ENCODE data around the gene DHRS12. TPM values are rescaled to one million over a fixed set of nuclear protein-coding genes. Genes with fewer than 3 reads are reported as not detected.

Gene DHRS12
- total RNA-seq, 1 experiment from 2014 or later: 10.9 TPM

GRCh38 chr13:51823863-51824262, 19.9 kb upstream of the DHRS12 start:
- Histone ChIP-seq H3K4me3 (ENCODE audit: low read length) (no peak overlapping the region), H4K20me1 (ENCODE audit: insufficient read depth, low read depth, low read length) (no peaks in the 10 kb centered on the region), H3K9me2 (replicated peaks; ENCODE audit: insufficient read depth, low read length) (no peaks in the 10 kb centered on the region), H3K27me3 (ENCODE audit: low read length) (no peaks in the 10 kb centered on the region), H3K4me2 (ENCODE audit: low read depth, low read length, poor library complexity, severe bottlenecking) (peak overlapping the region; percentile 76), H2AFZ (ENCODE audit: low read length) (no peak overlapping the region), H3K79me2 (ENCODE audit: low read length) (no peaks in the 10 kb centered on the region), H3K9ac (ENCODE audit: low read length) (no peak overlapping the region), H3K36me3 (ENCODE audit: insufficient read depth, low read length) (no peaks in the 10 kb centered on the region), H3K9me3 (ENCODE audit: low read length) (no peaks in the 10 kb centered on the region), H3K27ac (ENCODE audit: low read length) (peak overlapping the region; percentile 99), H3K4me1 (ENCODE audit: low read length) (peaks cover 100% of the 10 kb centered on the region)
- no peak for DNase-seq

GRCh38 chr13:51823359-51823758, 19.4 kb upstream of the DHRS12 start:
- DNase-seq: no peak
- Histone ChIP-seq H3K36me3 (ENCODE audit: insufficient read depth, low read length) (no peaks in the 10 kb centered on the region), H3K4me1 (ENCODE audit: low read length) (peaks cover 99% of the 10 kb centered on the region), H2AFZ (ENCODE audit: low read length) (no peak overlapping the region), H3K27me3 (ENCODE audit: low read length) (no peaks in the 10 kb centered on the region), H3K79me2 (ENCODE audit: low read length) (no peaks in the 10 kb centered on the region), H3K4me2 (ENCODE audit: low read depth, low read length, poor library complexity, severe bottlenecking) (peak overlapping the region; percentile 76), H3K9me3 (ENCODE audit: low read length) (no peaks in the 10 kb centered on the region), H3K9ac (ENCODE audit: low read length) (peak overlapping the region; percentile 74; the same call in 1 of the 2 replicates), H3K27ac (ENCODE audit: low read length) (peak overlapping the region; percentile 99), H3K4me3 (ENCODE audit: low read length) (no peak overlapping the region), H3K9me2 (replicated peaks; ENCODE audit: insufficient read depth, low read length) (no peaks in the 10 kb centered on the region), H4K20me1 (ENCODE audit: insufficient read depth, low read depth, low read length) (no peaks in the 10 kb centered on the region)

- Histone ChIP-seq H3K9me2 (replicated peaks; ENCODE audit: insufficient read depth, low read length) (no peaks in the 10 kb centered on the region), H3K9me3 (ENCODE audit: low read length) (no peaks in the 10 kb centered on the region), H3K4me3 (ENCODE audit: low read length) (peak overlapping the region; percentile 52), H2AFZ (ENCODE audit: low read length) (no peak overlapping the region), H3K27ac (ENCODE audit: low read length) (peak overlapping the region; percentile 99), H4K20me1 (ENCODE audit: insufficient read depth, low read depth, low read length) (no peaks in the 10 kb centered on the region), H3K9ac (ENCODE audit: low read length) (peak overlapping the region; percentile 74), H3K79me2 (ENCODE audit: low read length) (no peaks in the 10 kb centered on the region), H3K27me3 (ENCODE audit: low read length) (no peaks in the 10 kb centered on the region), H3K36me3 (ENCODE audit: insufficient read depth, low read length) (no peaks in the 10 kb centered on the region), H3K4me2 (ENCODE audit: low read depth, low read length, poor library complexity, severe bottlenecking) (peak overlapping the region; percentile 76), H3K4me1 (ENCODE audit: low read length) (peaks cover 91% of the 10 kb centered on the region)
- peak; percentile 66 for DNase-seq
Observed at GRCh38 chr13:51822106-51822815, 18.3 kb upstream of the DHRS12 start.

- H3K4me1 ChIP-seq (ENCODE audit: low read length): peaks cover 85% of the 10 kb centered on the region
- H2AFZ ChIP-seq (ENCODE audit: low read length): no peak overlapping the region
- peak overlapping the region; percentile 99 for H3K27ac ChIP-seq (ENCODE audit: low read length)
- no peaks in the 10 kb centered on the region for H3K9me2 ChIP-seq (replicated peaks; ENCODE audit: insufficient read depth, low read length)
- peak overlapping the region; percentile 76 for H3K4me2 ChIP-seq (ENCODE audit: low read depth, low read length, poor library complexity, severe bottlenecking)
- no peaks in the 10 kb centered on the region for H4K20me1 ChIP-seq (ENCODE audit: insufficient read depth, low read depth, low read length)
- H3K36me3 ChIP-seq (ENCODE audit: insufficient read depth, low read length): no peaks in the 10 kb centered on the region
- peak overlapping the region; percentile 52 for H3K4me3 ChIP-seq (ENCODE audit: low read length)
- no peaks in the 10 kb centered on the region for H3K79me2 ChIP-seq (ENCODE audit: low read length)
- H3K27me3 ChIP-seq (ENCODE audit: low read length): no peaks in the 10 kb centered on the region
- no peaks in the 10 kb centered on the region for H3K9me3 ChIP-seq (ENCODE audit: low read length)
- peak overlapping the region; percentile 74 for H3K9ac ChIP-seq (ENCODE audit: low read length)
- DNase-seq: peak; percentile 90
Observed at GRCh38 chr13:51821606-51822005, 17.6 kb upstream of the DHRS12 start.

- H3K27me3 ChIP-seq (ENCODE audit: low read length): no peaks in the 10 kb centered on the region
- H3K27ac ChIP-seq (ENCODE audit: low read length): peak overlapping the region; percentile 99
- H3K4me2 ChIP-seq (ENCODE audit: low read depth, low read length, poor library complexity, severe bottlenecking): peak overlapping the region; percentile 76
- no peaks in the 10 kb centered on the region for H4K20me1 ChIP-seq (ENCODE audit: insufficient read depth, low read depth, low read length)
- peak; percentile 60 for DNase-seq
- H3K79me2 ChIP-seq (ENCODE audit: low read length): no peaks in the 10 kb centered on the region
- H3K9ac ChIP-seq (ENCODE audit: low read length): peak overlapping the region; percentile 74
- H3K9me2 ChIP-seq (replicated peaks; ENCODE audit: insufficient read depth, low read length): no peaks in the 10 kb centered on the region
- no peaks in the 10 kb centered on the region for H3K36me3 ChIP-seq (ENCODE audit: insufficient read depth, low read length)
- H3K4me3 ChIP-seq (ENCODE audit: low read length): peak overlapping the region; percentile 5
- H3K9me3 ChIP-seq (ENCODE audit: low read length): no peaks in the 10 kb centered on the region
- H2AFZ ChIP-seq (ENCODE audit: low read length): no peak overlapping the region; the same call in 1 of the 2 replicates
- H3K4me1 ChIP-seq (ENCODE audit: low read length): peaks cover 85% of the 10 kb centered on the region
Observed at GRCh38 chr13:51820016-51820597, 16.1 kb upstream of the DHRS12 start.

GRCh38 chr13:51819544-51819943, 15.6 kb upstream of the DHRS12 start:
- H3K4me1 ChIP-seq (ENCODE audit: low read length): peaks cover 85% of the 10 kb centered on the region
- no peaks in the 10 kb centered on the region for H3K27me3 ChIP-seq (ENCODE audit: low read length)
- 0 out of 2 replicates have a peak overlapping the region, but pooled peaks have one; percentile 5 for H3K4me3 ChIP-seq (ENCODE audit: low read length)
- H3K27ac ChIP-seq (ENCODE audit: low read length): peak overlapping the region; percentile 99
- no peaks in the 10 kb centered on the region for H3K9me3 ChIP-seq (ENCODE audit: low read length)
- H2AFZ ChIP-seq (ENCODE audit: low read length): no peak overlapping the region
- no peaks in the 10 kb centered on the region for H4K20me1 ChIP-seq (ENCODE audit: insufficient read depth, low read depth, low read length)
- peak overlapping the region; percentile 76 for H3K4me2 ChIP-seq (ENCODE audit: low read depth, low read length, poor library complexity, severe bottlenecking)
- H3K79me2 ChIP-seq (ENCODE audit: low read length): no peaks in the 10 kb centered on the region
- H3K9ac ChIP-seq (ENCODE audit: low read length): peak overlapping the region; percentile 74
- no peak for DNase-seq
- H3K9me2 ChIP-seq (replicated peaks; ENCODE audit: insufficient read depth, low read length): no peaks in the 10 kb centered on the region
- H3K36me3 ChIP-seq (ENCODE audit: insufficient read depth, low read length): no peaks in the 10 kb centered on the region

GRCh38 chr13:51818781-51819511, 15.0 kb upstream of the DHRS12 start:
- no peak overlapping the region for H3K27ac ChIP-seq (ENCODE audit: low read length)
- H4K20me1 ChIP-seq (ENCODE audit: insufficient read depth, low read depth, low read length): no peaks in the 10 kb centered on the region
- H3K27me3 ChIP-seq (ENCODE audit: low read length): no peaks in the 10 kb centered on the region
- peaks cover 85% of the 10 kb centered on the region for H3K4me1 ChIP-seq (ENCODE audit: low read length)
- no peak for DNase-seq
- H2AFZ ChIP-seq (ENCODE audit: low read length): no peak overlapping the region
- no peaks in the 10 kb centered on the region for H3K9me3 ChIP-seq (ENCODE audit: low read length)
- H3K36me3 ChIP-seq (ENCODE audit: insufficient read depth, low read length): no peaks in the 10 kb centered on the region
- H3K4me2 ChIP-seq (ENCODE audit: low read depth, low read length, poor library complexity, severe bottlenecking): no peak overlapping the region
- H3K79me2 ChIP-seq (ENCODE audit: low read length): no peaks in the 10 kb centered on the region
- no peak overlapping the region for H3K4me3 ChIP-seq (ENCODE audit: low read length)
- no peak overlapping the region for H3K9ac ChIP-seq (ENCODE audit: low read length)
- H3K9me2 ChIP-seq (replicated peaks; ENCODE audit: insufficient read depth, low read length): no peaks in the 10 kb centered on the region

GRCh38 chr13:51818276-51818675, 14.3 kb upstream of the DHRS12 start:
- no peak overlapping the region for H3K27ac ChIP-seq (ENCODE audit: low read length)

More at GRCh38 chr13:51818276-51818675, 14.3 kb upstream of the DHRS12 start:
- no peaks in the 10 kb centered on the region for H3K36me3 ChIP-seq (ENCODE audit: insufficient read depth, low read length)
- peaks cover 85% of the 10 kb centered on the region for H3K4me1 ChIP-seq (ENCODE audit: low read length)
- no peaks in the 10 kb centered on the region for H3K9me3 ChIP-seq (ENCODE audit: low read length)
- no peak overlapping the region for H3K4me3 ChIP-seq (ENCODE audit: low read length)
- H3K27me3 ChIP-seq (ENCODE audit: low read length): no peaks in the 10 kb centered on the region
- no peak overlapping the region for H2AFZ ChIP-seq (ENCODE audit: low read length)
- H3K9ac ChIP-seq (ENCODE audit: low read length): no peak overlapping the region
- H4K20me1 ChIP-seq (ENCODE audit: insufficient read depth, low read depth, low read length): no peaks in the 10 kb centered on the region
- H3K9me2 ChIP-seq (replicated peaks; ENCODE audit: insufficient read depth, low read length): no peaks in the 10 kb centered on the region
- no peak overlapping the region for H3K4me2 ChIP-seq (ENCODE audit: low read depth, low read length, poor library complexity, severe bottlenecking)
- H3K79me2 ChIP-seq (ENCODE audit: low read length): no peaks in the 10 kb centered on the region
- no peak for DNase-seq
